Measurements from ENCODE around the gene SLC6A1.
A peak's percentile ranks its signal among the peaks of the same experiment; 100 is the strongest.

SLC6A1 gene

GRCh38 chr3:10998542-10998941 lies 6.0 kb downstream of the SLC6A1 start:
- Mint-ChIP-seq H3K36me3 (no peaks in the 10 kb centered on the region), H3K27ac (no peak overlapping the region), H3K4me3 (no peak overlapping the region), H3K9me3 (no peaks in the 10 kb centered on the region), H3K4me1 (peaks cover 5% of the 10 kb centered on the region)
- no peak for DNase-seq (ENCODE audit: low spot score in 2 of 2)
- no peak for ATAC-seq

GRCh38 chr3:10999221-11000107 lies 6.9 kb downstream of the SLC6A1 start:
- H3K9me3 Mint-ChIP-seq, result no peaks in the 10 kb centered on the region
- no peak overlapping the region for H3K27ac Mint-ChIP-seq
- no peak overlapping the region for H3K4me3 Mint-ChIP-seq
- peaks cover 5% of the 10 kb centered on the region for H3K4me1 Mint-ChIP-seq
- DNase-seq (ENCODE audit: low spot score in 2 of 2) (no peak), ATAC-seq (no peak)
- no peaks in the 10 kb centered on the region for H3K36me3 Mint-ChIP-seq

- Mint-ChIP-seq H3K4me1 (peaks cover 5% of the 10 kb centered on the region), H3K36me3 (no peaks in the 10 kb centered on the region), H3K9me3 (no peaks in the 10 kb centered on the region), H3K27ac (no peak overlapping the region), H3K4me3 (no peak overlapping the region)
- DNase-seq (ENCODE audit: low spot score in 2 of 2) (no peak), ATAC-seq (no peak)
These were observed 8.0 kb downstream of the SLC6A1 start for GRCh38 chr3:11000528-11000927.

GRCh38 chr3:11001020-11001657 lies 8.6 kb downstream of the SLC6A1 start:
- ATAC-seq, result no peak
- no peak for DNase-seq (ENCODE audit: low spot score in 2 of 2)
- Mint-ChIP-seq H3K4me1 (peaks cover 5% of the 10 kb centered on the region), H3K4me3 (no peak overlapping the region), H3K27ac (no peak overlapping the region), H3K36me3 (no peaks in the 10 kb centered on the region), H3K9me3 (no peaks in the 10 kb centered on the region)

- H3K9me3 Mint-ChIP-seq, result no peaks in the 10 kb centered on the region
- DNase-seq (ENCODE audit: low spot score in 2 of 2), result no peak
- H3K4me3 Mint-ChIP-seq, result no peak overlapping the region
- H3K27ac Mint-ChIP-seq, result no peak overlapping the region
- H3K36me3 Mint-ChIP-seq, result no peaks in the 10 kb centered on the region
- no peak for ATAC-seq
- H3K4me1 Mint-ChIP-seq, result peaks cover 5% of the 10 kb centered on the region
These were observed 9.1 kb downstream of the SLC6A1 start for GRCh38 chr3:11001658-11002021.

- no peak for DNase-seq (ENCODE audit: low spot score in 2 of 2)
- Mint-ChIP-seq H3K27ac (no peak overlapping the region), H3K4me3 (no peak overlapping the region), H3K4me1 (peaks cover 5% of the 10 kb centered on the region), H3K9me3 (no peaks in the 10 kb centered on the region), H3K36me3 (no peaks in the 10 kb centered on the region)
- no peak for ATAC-seq
These were observed 9.8 kb downstream of the SLC6A1 start for GRCh38 chr3:11002371-11002807.

- DNase-seq (ENCODE audit: low spot score in 2 of 2) (no peak), ATAC-seq (no peak)
- no peak overlapping the region for H3K27ac Mint-ChIP-seq
- H3K4me3 Mint-ChIP-seq, result no peak overlapping the region
- H3K4me1 Mint-ChIP-seq, result no peaks in the 10 kb centered on the region
- no peaks in the 10 kb centered on the region for H3K36me3 Mint-ChIP-seq
- H3K9me3 Mint-ChIP-seq, result no peaks in the 10 kb centered on the region
These were observed 12.0 kb downstream of the SLC6A1 start for GRCh38 chr3:11004563-11004962.

GRCh38 chr3:11005686-11006256 lies 13.2 kb downstream of the SLC6A1 start:
- no peak for ATAC-seq
- Mint-ChIP-seq H3K9me3 (no peaks in the 10 kb centered on the region), H3K4me3 (no peak overlapping the region), H3K36me3 (no peaks in the 10 kb centered on the region), H3K4me1 (no peaks in the 10 kb centered on the region), H3K27ac (no peak overlapping the region)
- no peak for DNase-seq (ENCODE audit: low spot score in 2 of 2)

GRCh38 chr3:11006986-11007933 lies 14.7 kb downstream of the SLC6A1 start:
- ATAC-seq (no peak), DNase-seq (ENCODE audit: low spot score in 2 of 2) (no peak)
- Mint-ChIP-seq H3K4me1 (no peaks in the 10 kb centered on the region), H3K36me3 (no peaks in the 10 kb centered on the region), H3K4me3 (no peak overlapping the region), H3K9me3 (no peaks in the 10 kb centered on the region), H3K27ac (no peak overlapping the region)

- DNase-seq (ENCODE audit: low spot score in 2 of 2) (no peak), ATAC-seq (no peak)
- H3K4me1 Mint-ChIP-seq, result no peaks in the 10 kb centered on the region
- H3K9me3 Mint-ChIP-seq, result no peaks in the 10 kb centered on the region
- H3K4me3 Mint-ChIP-seq, result no peak overlapping the region
- no peaks in the 10 kb centered on the region for H3K36me3 Mint-ChIP-seq
- H3K27ac Mint-ChIP-seq, result no peak overlapping the region
These were observed 17.4 kb downstream of the SLC6A1 start for GRCh38 chr3:11009898-11010297.

GRCh38 chr3:11010426-11011165 lies 18.0 kb downstream of the SLC6A1 start:
- H3K9me3 Mint-ChIP-seq, result no peaks in the 10 kb centered on the region
- no peak overlapping the region for H3K27ac Mint-ChIP-seq
- no peaks in the 10 kb centered on the region for H3K36me3 Mint-ChIP-seq
- H3K4me3 Mint-ChIP-seq, result no peak overlapping the region
- no peaks in the 10 kb centered on the region for H3K4me1 Mint-ChIP-seq
- DNase-seq (ENCODE audit: low spot score in 2 of 2) (no peak), ATAC-seq (peak; percentile 8)

GRCh38 chr3:11014253-11014652 lies 21.7 kb downstream of the SLC6A1 start:
- no peaks in the 10 kb centered on the region for H3K36me3 Mint-ChIP-seq
- no peaks in the 10 kb centered on the region for H3K4me1 Mint-ChIP-seq
- DNase-seq (ENCODE audit: low spot score in 2 of 2), result no peak
- H3K4me3 Mint-ChIP-seq, result no peak overlapping the region
- no peak overlapping the region for H3K27ac Mint-ChIP-seq
- no peak for ATAC-seq
- H3K9me3 Mint-ChIP-seq, result no peaks in the 10 kb centered on the region

GRCh38 chr3:11014752-11015151 lies 22.2 kb downstream of the SLC6A1 start:
- H3K4me1 Mint-ChIP-seq, result no peaks in the 10 kb centered on the region
- H3K4me3 Mint-ChIP-seq, result no peak overlapping the region
- H3K9me3 Mint-ChIP-seq, result no peaks in the 10 kb centered on the region
- no peak for DNase-seq (ENCODE audit: low spot score in 2 of 2)
- ATAC-seq, result no peak
- no peak overlapping the region for H3K27ac Mint-ChIP-seq
- H3K36me3 Mint-ChIP-seq, result no peaks in the 10 kb centered on the region

- Mint-ChIP-seq H3K4me1 (no peaks in the 10 kb centered on the region), H3K4me3 (no peak overlapping the region), H3K9me3 (no peaks in the 10 kb centered on the region), H3K27ac (no peak overlapping the region), H3K36me3 (no peaks in the 10 kb centered on the region)
- ATAC-seq (no peak), DNase-seq (ENCODE audit: low spot score in 2 of 2) (no peak)
These were observed 22.8 kb downstream of the SLC6A1 start for GRCh38 chr3:11015369-11015768.
